ENCODE data around the gene STMND1.

- no peak for TF ChIP-seq USF2 (IDR thresholded peaks at IDR 0.05)
- TF ChIP-seq CTCF (IDR thresholded peaks at IDR 0.05): no peak
Measured at GRCh38 chr6:17169711-17170110, 67.9 kb downstream of the STMND1 start.
